ENCODE results near the gene AKR1A1.
A peak's percentile ranks its signal among the peaks of the same experiment; 100 is the strongest.
"Not testable (repeated sequence)": the region's sequence is repeated elsewhere in the genome, so short reads cannot be mapped to it uniquely, and the experiment has no call there.

Gene AKR1A1

GRCh38 chr1:45516465-45516864, 34.2 kb upstream of the AKR1A1 start:
- Mint-ChIP-seq H3K4me3 (no peak overlapping the region), H3K9me3 (no peaks in the 10 kb centered on the region), H3K27ac (no peak overlapping the region), H3K4me1 (ENCODE audit: low read depth) (peaks cover 60% of the 10 kb centered on the region), H3K36me3 (ENCODE audit: low read depth) (peaks cover 99% of the 10 kb centered on the region), H3K27me3 (no peaks in the 10 kb centered on the region)
- intact Hi-C loops (cut with micrococcal nuclease), result loop anchor here (1.0 kb wide), 1 partner anchor 38 kb away; no protein-coding TSS in a partner anchor

- H3K9me3 Mint-ChIP-seq; intact Hi-C loops (cut with micrococcal nuclease); H3K27ac Mint-ChIP-seq; H3K27me3 Mint-ChIP-seq; H3K4me3 Mint-ChIP-seq: not testable (repeated sequence)
- H3K36me3 Mint-ChIP-seq (ENCODE audit: low read depth), result peaks cover 84% of the 10 kb centered on the region
- peaks cover 70% of the 10 kb centered on the region for H3K4me1 Mint-ChIP-seq (ENCODE audit: low read depth)
Observed at GRCh38 chr1:45518366-45518765, 32.3 kb upstream of the AKR1A1 start.

GRCh38 chr1:45518910-45519309, 31.7 kb upstream of the AKR1A1 start:
- intact Hi-C loops (cut with micrococcal nuclease), result no loop called here
- no peak overlapping the region for H3K27ac Mint-ChIP-seq
- peaks cover 70% of the 10 kb centered on the region for H3K4me1 Mint-ChIP-seq (ENCODE audit: low read depth)
- no peaks in the 10 kb centered on the region for H3K9me3 Mint-ChIP-seq
- no peaks in the 10 kb centered on the region for H3K27me3 Mint-ChIP-seq
- H3K4me3 Mint-ChIP-seq, result peak overlapping the region; percentile 95
- peaks cover 79% of the 10 kb centered on the region for H3K36me3 Mint-ChIP-seq (ENCODE audit: low read depth)

- H3K36me3 Mint-ChIP-seq (ENCODE audit: low read depth), result peaks cover 70% of the 10 kb centered on the region
- peak overlapping the region; percentile 98 for H3K27ac Mint-ChIP-seq
Observed at GRCh38 chr1:45519774-45520173, 30.9 kb upstream of the AKR1A1 start.

GRCh38 chr1:45521413-45522323, 29.0 kb upstream of the AKR1A1 start, which contains the start of gene PRDX1:
Gene PRDX1 (minus strand): TSS chr1:45521884. CDS start chr1:45519043, 2,841 bp downstream.
- peak within 1 kb of the TSS; percentile 95 for H3K4me3 Mint-ChIP-seq
- H3K27ac Mint-ChIP-seq, result peak within 1 kb of the TSS; percentile 98
- intact Hi-C loops (cut with micrococcal nuclease), result loop anchor here (1.0 to 2.0 kb wide), 2 partner anchors 23 to 29 kb away; partner anchors contain the start of gene AKR1A1
- peaks cover 51% of the 10 kb centered on the region for H3K36me3 Mint-ChIP-seq (ENCODE audit: low read depth)
- peaks cover 53% of the 10 kb centered on the region for H3K4me1 Mint-ChIP-seq (ENCODE audit: low read depth)
- H3K27me3 Mint-ChIP-seq, result no peaks in the 10 kb centered on the region
- H3K9me3 Mint-ChIP-seq, result no peaks in the 10 kb centered on the region

More at GRCh38 chr1:45519774-45520173, 30.9 kb upstream of the AKR1A1 start:
- intact Hi-C loops (cut with micrococcal nuclease), result loop anchor here (2.0 kb wide), 1 partner anchor 31 kb away; the partner anchor contains the start of gene AKR1A1
- peak overlapping the region; percentile 95 for H3K4me3 Mint-ChIP-seq
- not testable (repeated sequence) for H3K9me3 Mint-ChIP-seq, H3K27me3 Mint-ChIP-seq
- peaks cover 64% of the 10 kb centered on the region for H3K4me1 Mint-ChIP-seq (ENCODE audit: low read depth)

- Mint-ChIP-seq H3K9me3 (no peaks in the 10 kb centered on the region), H3K36me3 (ENCODE audit: low read depth) (peaks cover 43% of the 10 kb centered on the region), H3K27ac (peak overlapping the region; percentile 98), H3K4me3 (peak overlapping the region; percentile 95), H3K27me3 (no peaks in the 10 kb centered on the region), H3K4me1 (ENCODE audit: low read depth) (peaks cover 52% of the 10 kb centered on the region)
- intact Hi-C loops (cut with micrococcal nuclease), result loop anchor here (1.0 kb wide), 1 partner anchor 22 kb away; no protein-coding TSS in a partner anchor
Observed at GRCh38 chr1:45522324-45523104, 28.1 kb upstream of the AKR1A1 start.

GRCh38 chr1:45523516-45523915, 27.1 kb upstream of the AKR1A1 start:
- H3K36me3 Mint-ChIP-seq (ENCODE audit: low read depth), result peaks cover 33% of the 10 kb centered on the region
- H3K4me3 Mint-ChIP-seq; H3K27me3 Mint-ChIP-seq; intact Hi-C loops (cut with micrococcal nuclease); H3K9me3 Mint-ChIP-seq: not testable (repeated sequence)
- H3K4me1 Mint-ChIP-seq (ENCODE audit: low read depth), result peaks cover 54% of the 10 kb centered on the region
- peak overlapping the region; percentile 98 for H3K27ac Mint-ChIP-seq

GRCh38 chr1:45523975-45524374, 26.7 kb upstream of the AKR1A1 start:
- intact Hi-C loops (cut with micrococcal nuclease), result not testable (repeated sequence)

GRCh38 chr1:45526135-45526644, 24.4 kb upstream of the AKR1A1 start:
- Mint-ChIP-seq H3K9me3 (no peaks in the 10 kb centered on the region), H3K4me1 (ENCODE audit: low read depth) (peaks cover 39% of the 10 kb centered on the region), H3K4me3 (no peak overlapping the region), H3K27ac (peak overlapping the region; percentile 11), H3K27me3 (no peaks in the 10 kb centered on the region), H3K36me3 (ENCODE audit: low read depth) (peaks cover 7% of the 10 kb centered on the region)
- intact Hi-C loops (cut with micrococcal nuclease), result no loop called here

More at GRCh38 chr1:45523975-45524374, 26.7 kb upstream of the AKR1A1 start:
- Mint-ChIP-seq H3K4me1 (ENCODE audit: low read depth) (peaks cover 49% of the 10 kb centered on the region), H3K36me3 (ENCODE audit: low read depth) (peaks cover 28% of the 10 kb centered on the region)
- not testable (repeated sequence) for H3K9me3 Mint-ChIP-seq, H3K27me3 Mint-ChIP-seq, H3K4me3 Mint-ChIP-seq, H3K27ac Mint-ChIP-seq

GRCh38 chr1:45530632-45531135, 19.9 kb upstream of the AKR1A1 start:
- Mint-ChIP-seq H3K27ac (peak overlapping the region; percentile 32), H3K9me3 (no peaks in the 10 kb centered on the region), H3K27me3 (no peaks in the 10 kb centered on the region), H3K4me1 (ENCODE audit: low read depth) (peaks cover 25% of the 10 kb centered on the region), H3K4me3 (no peak overlapping the region), H3K36me3 (ENCODE audit: low read depth) (no peaks in the 10 kb centered on the region)
- intact Hi-C loops (cut with micrococcal nuclease), result no loop called here

GRCh38 chr1:45531873-45532272, 18.8 kb upstream of the AKR1A1 start:
- Mint-ChIP-seq H3K4me1 (ENCODE audit: low read depth) (peaks cover 20% of the 10 kb centered on the region), H3K27me3 (no peaks in the 10 kb centered on the region), H3K4me3 (no peak overlapping the region), H3K36me3 (ENCODE audit: low read depth) (no peaks in the 10 kb centered on the region), H3K9me3 (no peaks in the 10 kb centered on the region), H3K27ac (peak overlapping the region; percentile 6)
- intact Hi-C loops (cut with micrococcal nuclease), result no loop called here

GRCh38 chr1:45535988-45536766, 14.4 kb upstream of the AKR1A1 start:
- Mint-ChIP-seq H3K4me3 (no peak overlapping the region), H3K27me3 (no peaks in the 10 kb centered on the region), H3K27ac (no peak overlapping the region), H3K4me1 (ENCODE audit: low read depth) (peaks cover 24% of the 10 kb centered on the region), H3K9me3 (no peaks in the 10 kb centered on the region), H3K36me3 (ENCODE audit: low read depth) (no peaks in the 10 kb centered on the region)
- intact Hi-C loops (cut with micrococcal nuclease), result no loop called here

- H3K27ac Mint-ChIP-seq, result peak overlapping the region; percentile 9
- no peak overlapping the region for H3K4me3 Mint-ChIP-seq
- H3K27me3 Mint-ChIP-seq, result no peaks in the 10 kb centered on the region
- peaks cover 24% of the 10 kb centered on the region for H3K4me1 Mint-ChIP-seq (ENCODE audit: low read depth)
- no peaks in the 10 kb centered on the region for H3K36me3 Mint-ChIP-seq (ENCODE audit: low read depth)
- intact Hi-C loops (cut with micrococcal nuclease), result no loop called here
- no peaks in the 10 kb centered on the region for H3K9me3 Mint-ChIP-seq
Observed at GRCh38 chr1:45536886-45537285, 13.7 kb upstream of the AKR1A1 start.
